ENCODE measurements around the gene HECW1. TPM values are rescaled to one million over a fixed set of nuclear protein-coding genes. Genes with fewer than 3 reads are reported as not detected.

HECW1 gene
- total and polyA plus RNA-seq, 2 of the 8 experiments (the other 6 are each of a cell fraction or from before 2014, with no cell fraction given), result 2.9 to 12.7 TPM

- 0 out of 2 replicates have a peak overlapping the region, but pooled peaks have one; percentile 47 for H2BK5ac ChIP-seq (ENCODE audit: low read depth, low read length)
- H3K79me1 ChIP-seq (ENCODE audit: low read depth, low read length), result no peaks in the 10 kb centered on the region
- DNase-seq (ENCODE audit: low read depth in 1 of 2, low spot score in 2 of 2), result no peak
- no peaks in the 10 kb centered on the region for H3K36me3 ChIP-seq (ENCODE audit: control insufficient read depth in 2 of 4, insufficient read depth in 4 of 4, low read length in 3 of 4)
- peak overlapping the region; percentile 66 for H2BK15ac ChIP-seq (ENCODE audit: low read length)
- WGBS, 2 experiments (ENCODE audit: extremely low coverage in 1 of 2, insufficient coverage in 1 of 2, insufficient read length in 1 of 2, insufficient replicate concordance in 2 of 2, low coverage in 1 of 2, low lambda C conversion rate in 2 of 2, missing lambda C conversion rate in 1 of 2), result 88% methylated on average over 8 of the region's 11 CpGs; no CpG with 5 or more reads in 1 of the 2 experiments
- peak overlapping the region; percentile 83 for H4K91ac ChIP-seq (replicated peaks; ENCODE audit: insufficient read length, low read length)
- H2AFZ ChIP-seq (ENCODE audit: low read length), result no peak overlapping the region
- no peak overlapping the region for H2AK5ac ChIP-seq (ENCODE audit: low read depth, low read length)
- peak overlapping the region; percentile 73; the same call in 1 of the 2 replicates for H2BK20ac ChIP-seq (ENCODE audit: low read length)
- no peaks in the 10 kb centered on the region for H3K9me3 ChIP-seq (ENCODE audit: insufficient read depth in 2 of 2, low read depth in 1 of 2, low read length in 1 of 2)
- TF ChIP-seq SIRT6 (IDR thresholded peaks at IDR 0.05; ENCODE audit: low read length) (no peak), SP4 (IDR thresholded peaks at IDR 0.05; ENCODE audit: low read length) (no peak), RFX5 (IDR thresholded peaks at IDR 0.05; ENCODE audit: borderline replicate concordance, low read depth, low read length) (no peak), YY1 (IDR thresholded peaks at IDR 0.05; ENCODE audit: low read depth, low read length) (no peak), HDAC2 (IDR thresholded peaks at IDR 0.05; ENCODE audit: borderline replicate concordance in 1 of 2, low read depth in 2 of 2, low read length in 2 of 2) (no peak)
- H3K27ac ChIP-seq (ENCODE audit: low read depth, low read length), result no peak overlapping the region
- ChIA-PET POLR2A (ENCODE audit: partially characterized antibody) (interaction anchor here (0.9 kb wide), 1 partner anchor 13 kb away, joined by 3 read pairs; no protein-coding TSS in a partner anchor), CTCF (ENCODE audit: partially characterized antibody) (interaction anchor here (1.0 to 1.2 kb wide), 4 partner anchors 23 to 367 kb away, joined by 3 read pairs; no protein-coding TSS in a partner anchor)
- H3K18ac ChIP-seq (ENCODE audit: extremely low read depth, low read length), result 0 out of 2 replicates have a peak overlapping the region, but pooled peaks have one; percentile 25
- H3K27me3 ChIP-seq (replicated peaks in 1 of 4; ENCODE audit: control insufficient read depth in 3 of 4, extremely low read depth in 1 of 4, insufficient read depth in 3 of 4, low read length in 3 of 4), result no peaks in the 10 kb centered on the region
- H3K4me1 ChIP-seq (replicated peaks in 1 of 4; ENCODE audit: control insufficient read depth in 3 of 4, insufficient read depth in 4 of 4, low read length in 3 of 4), result peaks cover 0 to 10% (median 6%) of the 10 kb centered on the region in 4 experiments; a peak in 4 of 7 replicates
- FAIRE-seq, result no peak
- H2BK12ac ChIP-seq (ENCODE audit: low read depth, low read length), result peak overlapping the region; percentile 78; the same call in 1 of the 2 replicates
- H3K4ac ChIP-seq (replicated peaks; ENCODE audit: insufficient read length, low read depth, low read length), result no peak overlapping the region
- no peak overlapping the region for H3K23ac ChIP-seq (ENCODE audit: insufficient read length)
- H2BK120ac ChIP-seq (replicated peaks; ENCODE audit: low read depth, low read length), result no peak overlapping the region
- no peak overlapping the region for H4K8ac ChIP-seq (ENCODE audit: extremely low read depth, insufficient read depth, low read length)
- no peak overlapping the region for H3K14ac ChIP-seq (ENCODE audit: insufficient read length)
- H3K9ac ChIP-seq (replicated peaks in 1 of 4; ENCODE audit: extremely low read depth in 1 of 4, low read depth in 3 of 4, low read length in 3 of 4), result no peak overlapping the region
- no peak overlapping the region for H4K5ac ChIP-seq (ENCODE audit: insufficient read length, low read depth, low read length)
- H3K4me3 ChIP-seq (ENCODE audit: extremely low read depth in 1 of 4, insufficient read depth in 2 of 4, low read depth in 3 of 4, low read length in 4 of 4), result no peak overlapping the region
- H4K20me1 ChIP-seq (replicated peaks in 1 of 2; ENCODE audit: control insufficient read depth in 1 of 2, insufficient read depth in 2 of 2, low read length in 2 of 2), result no peaks in the 10 kb centered on the region
- no peaks in the 10 kb centered on the region; the same call in 1 of the 2 replicates for H3K23me2 ChIP-seq (ENCODE audit: low read depth, low read length)
- H3K79me2 ChIP-seq (ENCODE audit: control insufficient read depth in 1 of 2, insufficient read depth in 2 of 2, low read length in 2 of 2), result no peaks in the 10 kb centered on the region
- H3K56ac ChIP-seq (replicated peaks; ENCODE audit: insufficient read length, low read depth, low read length), result no peak overlapping the region
- H3K4me2 ChIP-seq (ENCODE audit: insufficient read depth in 1 of 2, low read depth in 2 of 2, low read length in 2 of 2), result no peak overlapping the region
Observed at GRCh38 chr7:43302773-43303460, 190.5 kb downstream of the HECW1 start.

All from H1 (cell line).